ENCODE results near the gene UCN2.

The UCN2 gene

GRCh38 chr3:48563382-48563918 is at the start of gene UCN2:
Gene UCN2 (minus strand): TSS chr3:48563781. CDS start chr3:48563124, 657 bp downstream.
- no peak within 1 kb of the TSS for H3K4me3 Mint-ChIP-seq
- no peaks in the 10 kb centered on the region for H3K9me3 Mint-ChIP-seq
- H3K27me3 Mint-ChIP-seq: no peaks in the 10 kb centered on the region

DNA sequence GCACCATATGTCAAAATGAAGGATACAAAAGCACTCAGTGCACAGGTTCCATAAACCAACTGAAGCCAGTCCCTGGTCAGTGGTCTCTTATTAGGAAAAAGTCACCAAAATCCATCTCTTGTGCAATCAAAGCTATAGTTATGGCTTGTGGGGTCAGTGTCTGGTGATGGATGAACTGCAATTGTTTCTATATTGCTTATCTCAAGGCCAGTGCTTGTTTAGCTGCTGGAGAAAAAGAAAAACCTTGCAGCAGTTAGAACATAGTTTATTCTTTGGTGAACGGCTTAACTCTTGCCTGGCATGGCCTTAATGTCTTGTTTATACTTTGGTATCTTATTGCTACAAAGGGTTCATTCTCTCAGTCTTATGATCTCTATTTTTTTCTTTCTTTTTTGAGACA is 48.7 kb upstream of the UCN2 start:
- Mint-ChIP-seq H3K4me1 (ENCODE audit: low read depth) (peaks cover 42% of the 10 kb centered on the region), H3K27me3 (no peaks in the 10 kb centered on the region), H3K27ac (peak overlapping the region; percentile 47), H3K36me3 (ENCODE audit: low read depth) (peaks cover 32% of the 10 kb centered on the region), H3K4me3 (no peak overlapping the region), H3K9me3 (peaks cover 4% of the 10 kb centered on the region)
- DNase-seq: no peak

More at GRCh38 chr3:48563382-48563918, at the start of gene UCN2:
- peak within 1 kb of the TSS; percentile 31 for H3K27ac Mint-ChIP-seq
- no peaks in the 10 kb centered on the region for H3K36me3 Mint-ChIP-seq (ENCODE audit: low read depth)
- H3K4me1 Mint-ChIP-seq (ENCODE audit: low read depth): peaks cover 8% of the 10 kb centered on the region
- no peak for DNase-seq

GRCh38 chr3:48609088-48610005 is 45.8 kb upstream of the UCN2 start, which contains the start of gene UQCRC1:
Gene UQCRC1 (minus strand): TSS chr3:48609646. CDS start chr3:48609620, 26 bp downstream.
- peak; percentile 95 for DNase-seq
- H3K9me3 Mint-ChIP-seq: no peaks in the 10 kb centered on the region
- H3K27me3 Mint-ChIP-seq: no peaks in the 10 kb centered on the region
- peak within 1 kb of the TSS; percentile 99 for H3K27ac Mint-ChIP-seq
- peaks cover 50% of the 10 kb centered on the region for H3K36me3 Mint-ChIP-seq (ENCODE audit: low read depth)
- peaks cover 35% of the 10 kb centered on the region for H3K4me1 Mint-ChIP-seq (ENCODE audit: low read depth)
- peak within 1 kb of the TSS; percentile 99 for H3K4me3 Mint-ChIP-seq

DNA sequence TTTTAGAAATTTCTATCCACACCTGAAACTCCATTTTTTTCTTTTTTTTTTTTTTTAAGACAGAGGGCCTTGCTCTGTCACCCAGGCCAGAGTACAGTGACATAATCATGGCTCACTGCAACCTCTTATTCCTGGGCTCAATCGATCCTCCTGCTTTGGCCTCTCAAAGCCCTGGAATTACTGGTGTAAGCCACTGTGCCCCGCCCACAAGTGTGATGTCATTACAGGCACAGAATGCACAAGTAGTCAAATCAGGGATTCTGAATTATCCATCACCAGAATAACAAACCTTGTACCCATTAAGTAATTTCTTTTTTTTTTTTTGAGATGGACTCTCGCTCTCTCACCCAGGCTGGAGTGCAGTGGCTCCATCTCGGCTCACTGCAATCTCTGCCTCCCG is 43.9 kb upstream of the UCN2 start:
- Mint-ChIP-seq H3K4me3 (peak overlapping the region; percentile 99), H3K27ac (no peak overlapping the region), H3K36me3 (ENCODE audit: low read depth) (peaks cover 69% of the 10 kb centered on the region), H3K27me3 (no peaks in the 10 kb centered on the region), H3K4me1 (ENCODE audit: low read depth) (peaks cover 23% of the 10 kb centered on the region), H3K9me3 (no peaks in the 10 kb centered on the region)
- DNase-seq: no peak

DNA sequence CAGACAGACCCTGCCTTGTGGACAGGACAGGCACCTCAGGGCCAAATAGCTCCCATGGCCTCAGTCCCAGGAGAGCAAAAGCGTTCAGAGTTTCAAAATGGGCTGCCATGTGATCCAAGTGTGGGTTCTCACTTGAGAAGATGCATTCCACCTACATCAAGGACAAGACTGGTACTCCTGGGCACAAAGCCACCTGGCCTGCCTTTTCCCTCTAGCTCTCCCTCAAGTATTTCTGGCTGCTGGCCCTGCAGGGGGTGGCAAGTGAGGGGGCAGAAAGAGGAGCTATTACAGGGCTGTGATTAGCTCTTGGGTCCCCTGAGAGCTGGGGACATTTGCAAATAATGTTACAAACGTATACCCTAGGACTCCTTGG is 38.0 kb upstream of the UCN2 start:
- no peaks in the 10 kb centered on the region for H3K27me3 Mint-ChIP-seq
- no peak overlapping the region for H3K27ac Mint-ChIP-seq
- peaks cover under 1% of the 10 kb centered on the region for H3K4me1 Mint-ChIP-seq (ENCODE audit: low read depth)

DNA sequence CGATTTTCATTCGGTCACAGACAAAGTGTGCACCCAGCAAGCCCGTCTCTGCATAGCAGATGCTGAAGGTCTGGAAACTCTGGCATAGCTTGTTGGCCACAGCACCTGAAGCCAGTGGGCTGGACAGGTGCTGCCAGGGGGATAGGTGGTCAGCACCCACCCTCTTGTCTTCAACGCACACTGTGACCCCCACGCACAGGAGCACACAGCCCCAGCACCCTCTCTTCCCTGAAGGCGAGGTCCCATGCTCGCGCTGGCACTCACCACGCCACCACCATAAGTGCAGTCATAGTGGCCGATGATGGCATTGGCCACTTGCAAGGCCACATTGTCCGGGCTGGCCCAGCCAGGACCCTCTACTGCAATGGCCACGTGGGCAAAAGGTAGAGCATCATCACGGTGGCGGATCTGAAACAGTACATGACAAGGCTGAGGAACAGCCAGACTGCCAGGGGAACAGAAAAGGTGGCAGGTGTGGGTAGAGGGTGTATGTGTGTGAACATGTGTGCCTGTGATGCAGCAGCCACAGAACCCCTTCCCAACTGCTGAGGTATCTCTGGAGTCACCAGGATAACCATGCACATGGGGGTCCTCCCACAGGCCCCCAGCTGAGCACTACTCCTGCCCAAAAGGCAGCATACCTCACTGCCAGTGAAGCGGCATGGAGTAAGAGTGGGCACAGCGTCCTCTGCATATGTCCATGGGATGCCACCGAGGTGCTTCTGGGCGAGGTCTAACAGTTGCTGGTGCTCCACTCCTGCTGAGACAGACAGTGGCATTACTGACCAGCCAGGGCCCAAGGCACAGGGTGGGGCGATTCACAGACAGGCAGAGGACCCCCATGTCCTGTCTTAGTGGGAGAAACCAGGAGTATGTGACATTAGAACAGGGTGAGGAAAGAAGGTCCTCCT is 37.4 kb upstream of the UCN2 start:
- H3K36me3 Mint-ChIP-seq (ENCODE audit: low read depth): peaks cover 82% of the 10 kb centered on the region

More for the DNA sequence above, 38.0 kb upstream of the UCN2 start:
- H3K4me3 Mint-ChIP-seq: no peak overlapping the region
- peaks cover 88% of the 10 kb centered on the region for H3K36me3 Mint-ChIP-seq (ENCODE audit: low read depth)
- no peaks in the 10 kb centered on the region for H3K9me3 Mint-ChIP-seq
- no peak for DNase-seq

GRCh38 chr3:48599509-48600285 is 36.1 kb upstream of the UCN2 start:
- no peak for DNase-seq
- peaks cover under 1% of the 10 kb centered on the region for H3K4me1 Mint-ChIP-seq (ENCODE audit: low read depth)
- no peak overlapping the region for H3K27ac Mint-ChIP-seq
- peaks cover 69% of the 10 kb centered on the region for H3K36me3 Mint-ChIP-seq (ENCODE audit: low read depth)
- H3K9me3 Mint-ChIP-seq: no peaks in the 10 kb centered on the region
- H3K27me3 Mint-ChIP-seq: peaks cover 10% of the 10 kb centered on the region
- H3K4me3 Mint-ChIP-seq: no peak overlapping the region

More for the DNA sequence above, 37.4 kb upstream of the UCN2 start:
- H3K4me1 Mint-ChIP-seq (ENCODE audit: low read depth): no peaks in the 10 kb centered on the region
- no peaks in the 10 kb centered on the region for H3K9me3 Mint-ChIP-seq
- H3K4me3 Mint-ChIP-seq: no peak overlapping the region
- no peak overlapping the region for H3K27ac Mint-ChIP-seq
- H3K27me3 Mint-ChIP-seq: peaks cover 2% of the 10 kb centered on the region
- no peak for DNase-seq

- Mint-ChIP-seq H3K9me3 (no peaks in the 10 kb centered on the region), H3K36me3 (ENCODE audit: low read depth) (peaks cover 63% of the 10 kb centered on the region), H3K4me1 (ENCODE audit: low read depth) (peaks cover 6% of the 10 kb centered on the region), H3K4me3 (no peak overlapping the region), H3K27ac (no peak overlapping the region), H3K27me3 (peaks cover 16% of the 10 kb centered on the region)
- no peak for DNase-seq
These were observed 35.5 kb upstream of the UCN2 start for GRCh38 chr3:48599077-48599501.

DNA sequence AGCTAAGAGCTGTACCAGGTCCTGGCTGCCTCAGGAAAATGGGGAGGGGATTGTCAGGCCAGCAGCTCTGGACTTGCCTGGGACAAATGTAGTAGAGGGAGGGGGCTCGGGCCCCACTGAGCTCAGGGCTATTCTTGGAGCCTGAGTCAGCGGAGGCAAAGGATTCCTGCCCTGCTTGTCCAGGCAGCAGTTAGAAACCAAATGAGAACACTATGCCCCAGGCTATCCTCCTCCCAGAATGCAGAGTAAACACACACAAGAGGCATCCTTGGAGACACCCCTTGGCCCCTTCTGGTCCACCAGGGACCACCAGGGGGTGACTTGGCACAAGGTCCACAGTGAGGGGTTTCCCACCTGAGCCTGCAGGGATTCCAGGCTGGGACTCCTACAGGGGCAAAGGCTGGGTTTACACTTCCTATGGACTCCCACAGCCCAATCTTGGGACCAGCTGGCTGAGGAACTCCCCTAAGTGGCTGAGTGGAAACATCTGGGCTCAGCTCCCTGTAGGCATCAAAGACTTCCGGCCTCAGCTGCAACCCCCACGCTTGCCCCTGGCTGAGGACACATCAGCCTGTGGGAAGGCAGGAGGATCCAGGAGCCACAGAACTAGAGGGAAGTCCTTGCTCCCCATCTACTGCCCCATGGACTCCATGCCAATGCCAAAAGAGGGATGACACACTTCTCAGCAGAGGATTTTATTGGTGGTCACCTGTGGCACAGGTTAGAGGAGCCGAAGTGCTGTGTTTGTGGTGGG is 34.9 kb upstream of the UCN2 start:
- H3K4me1 Mint-ChIP-seq (ENCODE audit: low read depth): peaks cover 6% of the 10 kb centered on the region
- H3K27me3 Mint-ChIP-seq: peaks cover 22% of the 10 kb centered on the region
- H3K36me3 Mint-ChIP-seq (ENCODE audit: low read depth): peaks cover 57% of the 10 kb centered on the region
- no peaks in the 10 kb centered on the region for H3K9me3 Mint-ChIP-seq
- H3K4me3 Mint-ChIP-seq: no peak overlapping the region
- no peak overlapping the region for H3K27ac Mint-ChIP-seq
- DNase-seq: no peak

GRCh38 chr3:48597408-48597800 is 33.8 kb upstream of the UCN2 start:
- Mint-ChIP-seq H3K27ac (no peak overlapping the region), H3K9me3 (no peaks in the 10 kb centered on the region), H3K4me1 (ENCODE audit: low read depth) (peaks cover 6% of the 10 kb centered on the region)

GRCh38 chr3:48596676-48597407 is 33.3 kb upstream of the UCN2 start:
- DNase-seq: no peak
- Mint-ChIP-seq H3K27ac (no peak overlapping the region), H3K9me3 (no peaks in the 10 kb centered on the region), H3K36me3 (ENCODE audit: low read depth) (peaks cover 41% of the 10 kb centered on the region), H3K27me3 (peaks cover 30% of the 10 kb centered on the region), H3K4me1 (ENCODE audit: low read depth) (peaks cover 6% of the 10 kb centered on the region), H3K4me3 (no peak overlapping the region)

More at GRCh38 chr3:48597408-48597800, 33.8 kb upstream of the UCN2 start:
- no peak for DNase-seq
- Mint-ChIP-seq H3K36me3 (ENCODE audit: low read depth) (peaks cover 46% of the 10 kb centered on the region), H3K4me3 (no peak overlapping the region), H3K27me3 (peaks cover 30% of the 10 kb centered on the region)

GRCh38 chr3:48596157-48596556 is 32.6 kb upstream of the UCN2 start:
- Mint-ChIP-seq H3K9me3 (no peaks in the 10 kb centered on the region), H3K27ac (no peak overlapping the region), H3K36me3 (ENCODE audit: low read depth) (peaks cover 34% of the 10 kb centered on the region), H3K27me3 (peaks cover 32% of the 10 kb centered on the region), H3K4me3 (no peak overlapping the region), H3K4me1 (ENCODE audit: low read depth) (peaks cover 6% of the 10 kb centered on the region)
- no peak for DNase-seq

Data from activated T-cell treated with anti-CD3 and anti-CD28 coated beads, Interleukin-2, amount 50 U/mL, for 24 hours (primary cell).